Ishikawa (cell line): ENCODE results near the gene TENM3.

ENCODE experiments used
- CREB1 ChIP-seq: IDR thresholded peaks from 2 replicates; pipeline ENCODE4 v1.6.1; 2012; ENCODE audit warnings: low read depth
- EGR1 ChIP-seq: IDR thresholded peaks from 2 replicates; pipeline ENCODE4 v1.6.1; 2012
- EP300 ChIP-seq: IDR thresholded peaks from 2 replicates; pipeline ENCODE4 v1.6.1; 2012; ENCODE audit warnings: borderline replicate concordance
- RAD21 ChIP-seq: IDR thresholded peaks from 2 replicates; pipeline ENCODE4 v1.6.1; 2012; ENCODE audit warnings: low read depth
- TAF1 ChIP-seq: IDR thresholded peaks from 2 replicates; pipeline ENCODE4 v1.6.1; 2012; ENCODE audit warnings: low read depth, mild to moderate bottlenecking
- YY1 ChIP-seq: IDR thresholded peaks from 2 replicates; pipeline ENCODE4 v1.6.1; 2012; ENCODE audit warnings: low read depth
- TF ChIP-seq, protein P1 (sequence below): IDR thresholded peaks from 2 replicates; pipeline ENCODE4 v1.6.1; 2012

DNA sequence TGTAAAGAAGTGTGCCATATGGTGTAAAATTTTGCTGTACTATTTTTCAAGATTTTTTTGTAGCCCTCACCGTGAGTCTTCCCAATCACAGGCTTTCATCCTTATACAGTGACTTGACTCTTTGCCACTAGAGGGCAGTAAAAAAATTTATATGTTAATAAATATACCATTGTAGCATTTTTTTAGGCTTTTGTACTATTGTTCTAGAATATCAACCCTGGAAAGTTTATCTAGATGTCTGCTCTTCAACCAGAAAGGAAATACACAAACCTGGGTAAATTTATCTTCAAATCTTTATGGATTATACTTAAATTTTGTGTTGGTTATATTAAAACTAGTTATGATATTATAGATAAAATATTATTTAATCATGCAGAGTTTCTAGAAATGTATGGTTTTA lies 235.3 kb downstream of the TENM3 start:
- TF ChIP-seq EP300 = no peak
- TF ChIP-seq YY1 = no peak
- no peak for TF ChIP-seq EGR1
- peak; percentile 50 for TF ChIP-seq RAD21
- no peak for TF ChIP-seq CREB1
- TF ChIP-seq, protein P1, sequence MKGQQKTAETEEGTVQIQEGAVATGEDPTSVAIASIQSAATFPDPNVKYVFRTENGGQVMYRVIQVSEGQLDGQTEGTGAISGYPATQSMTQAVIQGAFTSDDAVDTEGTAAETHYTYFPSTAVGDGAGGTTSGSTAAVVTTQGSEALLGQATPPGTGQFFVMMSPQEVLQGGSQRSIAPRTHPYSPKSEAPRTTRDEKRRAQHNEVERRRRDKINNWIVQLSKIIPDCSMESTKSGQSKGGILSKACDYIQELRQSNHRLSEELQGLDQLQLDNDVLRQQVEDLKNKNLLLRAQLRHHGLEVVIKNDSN = no peak
- TF ChIP-seq TAF1 = no peak
